HTERT RPE-1 (cell line): ENCODE measurements around the gene LMBR1.

Source experiments
- in situ Hi-C: fragments of 300-500 bp; cut with MboI; formaldehyde crosslinking; loops from 4 replicates; pipeline ENCODE4 v1.14.3; 2020; ENCODE audit warnings: low sequenced_read_pairs

Gene LMBR1

DNA sequence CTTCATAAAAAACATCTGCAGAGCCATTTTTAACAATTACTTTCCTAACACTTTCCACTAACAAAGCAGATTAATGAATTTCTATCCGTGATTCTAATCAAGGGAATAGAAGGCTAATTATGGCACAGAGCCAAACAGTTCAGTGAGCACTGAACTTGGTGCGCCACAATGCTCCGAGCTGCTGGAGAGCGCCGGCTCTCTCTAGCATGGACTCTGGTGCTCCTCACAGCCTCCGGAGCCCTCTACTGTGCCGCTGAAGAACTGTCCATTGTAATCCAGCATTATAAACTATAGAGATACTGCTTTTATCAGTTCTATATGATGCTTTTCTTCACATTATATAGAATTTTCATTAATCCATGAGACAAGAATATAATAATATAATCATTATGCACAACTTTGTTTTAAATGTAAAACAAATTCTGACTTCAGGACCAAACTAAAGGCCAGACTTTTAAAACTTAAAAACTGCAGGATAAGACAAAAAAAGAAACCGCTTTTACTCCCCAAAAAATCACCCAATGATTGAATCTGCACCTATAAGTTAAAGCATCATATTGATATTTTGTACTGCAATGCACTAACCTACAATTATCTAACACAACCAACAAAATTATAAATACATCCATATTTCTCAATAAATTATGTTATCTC is 128.8 kb downstream of the LMBR1 start:
- in situ Hi-C loops: no loop called here

GRCh38 chr7:156759579-156760202 is 133.3 kb downstream of the LMBR1 start:
- in situ Hi-C loops: no loop called here

- in situ Hi-C loops: no loop called here
Observed at GRCh38 chr7:156759143-156759542, 133.8 kb downstream of the LMBR1 start.

- in situ Hi-C loops: no loop called here
Observed at GRCh38 chr7:156754201-156754600, 138.8 kb downstream of the LMBR1 start.

DNA sequence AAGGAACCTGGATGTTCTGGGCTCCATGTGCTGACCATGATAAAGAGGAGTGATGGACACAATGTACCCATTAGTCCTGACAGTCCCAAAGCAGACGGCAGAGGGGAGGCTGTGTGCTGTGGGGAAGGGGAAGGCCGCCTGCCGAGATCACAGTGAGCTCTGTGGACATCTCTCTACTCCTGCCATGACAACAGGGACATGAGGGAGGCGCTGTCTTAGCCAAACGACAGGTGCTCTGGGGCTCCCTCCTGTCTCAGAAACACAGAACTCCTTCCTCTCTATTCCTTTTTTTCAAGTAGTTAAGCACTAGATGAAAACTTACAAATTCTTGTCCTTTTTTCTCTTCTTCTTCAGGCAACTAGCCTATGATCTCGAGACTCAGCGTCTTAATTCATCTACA is 139.4 kb downstream of the LMBR1 start:
- in situ Hi-C loops: no loop called here

GRCh38 chr7:156753229-156753560 is 139.8 kb downstream of the LMBR1 start:
- in situ Hi-C loops: no loop called here

DNA sequence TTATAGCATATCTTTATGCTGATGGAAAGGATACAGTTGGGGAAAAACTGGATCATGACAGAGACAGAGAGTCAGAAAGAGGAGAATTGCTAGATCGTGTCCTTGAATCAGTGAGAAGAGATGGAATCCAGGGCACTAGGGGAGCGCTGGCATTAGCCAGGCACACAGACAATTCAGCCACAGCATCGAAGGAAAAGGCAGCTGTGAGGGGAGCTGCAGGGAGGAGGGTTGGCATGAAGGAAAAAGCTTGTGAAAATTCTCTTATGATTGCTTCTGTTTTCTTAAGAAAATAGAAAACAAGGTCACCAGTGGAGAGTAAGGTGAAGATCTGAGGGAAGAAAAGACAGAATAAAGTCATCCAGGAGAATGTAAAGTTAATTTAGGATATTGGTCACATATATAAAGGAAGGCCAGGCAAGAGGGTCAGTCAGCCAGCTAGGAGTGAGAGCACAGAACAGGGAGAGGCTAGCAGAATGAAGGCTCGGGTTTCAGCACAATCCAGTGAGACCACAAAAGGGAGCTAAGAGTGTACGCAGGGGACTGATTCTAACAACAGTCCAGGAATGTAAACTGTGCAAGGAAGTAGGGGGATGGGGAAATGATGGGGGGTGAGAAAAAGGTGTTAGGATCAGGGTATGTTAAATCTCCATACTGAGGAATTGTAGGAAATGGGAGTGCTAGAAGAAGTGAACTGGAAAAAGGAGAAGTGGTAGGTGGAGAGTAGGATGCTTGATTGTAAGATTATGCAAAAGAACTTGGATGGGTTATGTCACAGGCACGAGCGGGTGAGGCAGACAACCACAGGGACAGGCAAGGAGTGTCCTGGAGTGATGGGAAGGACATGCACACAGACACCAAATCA is 140.4 kb downstream of the LMBR1 start:
- in situ Hi-C loops: no loop called here

DNA sequence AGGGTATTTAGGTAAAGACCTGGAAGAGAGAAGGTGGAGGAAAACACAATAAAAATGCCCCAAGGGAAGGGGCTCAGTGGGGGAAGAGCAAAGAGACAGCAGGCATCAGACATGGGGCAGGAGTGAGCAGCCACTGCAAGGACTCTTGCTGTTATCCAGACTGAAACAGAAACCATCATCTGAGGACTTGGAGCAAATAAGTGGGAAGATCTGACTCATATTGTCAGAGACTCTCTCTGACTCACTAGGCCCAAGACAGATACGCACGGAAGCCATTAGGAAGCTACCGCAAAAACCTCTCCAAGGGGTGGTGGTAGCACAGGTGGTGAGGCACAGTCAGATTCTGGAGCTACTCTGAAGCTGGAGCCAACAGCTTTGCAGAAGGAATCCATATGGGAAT is 141.7 kb downstream of the LMBR1 start:
- in situ Hi-C loops: no loop called here

DNA sequence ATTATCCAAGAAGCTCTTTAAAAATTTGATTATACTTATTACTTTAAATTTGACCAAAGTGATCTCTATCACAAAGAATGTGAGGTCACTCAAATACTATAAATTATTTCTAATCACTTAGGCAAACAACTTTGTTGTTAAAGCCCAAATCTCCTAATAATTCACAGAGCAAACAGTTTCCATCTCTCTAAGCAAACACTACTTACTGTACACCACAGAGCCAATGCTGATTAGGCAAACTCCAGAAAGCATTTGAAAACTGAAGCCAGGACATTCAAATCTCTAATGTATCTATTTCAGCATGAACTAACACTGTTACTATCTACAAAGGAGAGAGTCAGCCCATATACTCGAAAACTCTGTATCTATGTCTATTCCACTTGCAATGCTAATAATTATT is 145.3 kb downstream of the LMBR1 start:
- in situ Hi-C loops: no loop called here

DNA sequence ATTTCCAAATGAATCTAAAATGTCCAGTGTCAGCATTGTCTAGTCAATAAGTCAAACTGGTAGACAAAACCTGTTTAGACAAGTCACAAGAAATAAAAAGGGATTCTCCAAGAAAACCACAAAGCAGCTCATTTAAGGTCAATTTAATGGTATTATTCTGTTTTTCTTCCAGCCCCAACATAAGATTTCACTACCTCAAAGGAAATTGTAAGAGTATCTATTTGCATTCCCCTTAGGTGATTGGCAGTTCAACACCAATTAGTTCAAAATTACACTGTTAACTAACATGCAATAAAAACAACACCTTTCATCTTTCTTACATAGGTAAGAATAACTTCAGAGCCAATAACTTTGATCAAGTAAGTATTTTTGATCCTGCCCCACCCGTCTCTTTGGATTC is 146.1 kb downstream of the LMBR1 start:
- in situ Hi-C loops: no loop called here

GRCh38 chr7:156739596-156739995 is 153.4 kb downstream of the LMBR1 start:
- in situ Hi-C loops: no loop called here

DNA sequence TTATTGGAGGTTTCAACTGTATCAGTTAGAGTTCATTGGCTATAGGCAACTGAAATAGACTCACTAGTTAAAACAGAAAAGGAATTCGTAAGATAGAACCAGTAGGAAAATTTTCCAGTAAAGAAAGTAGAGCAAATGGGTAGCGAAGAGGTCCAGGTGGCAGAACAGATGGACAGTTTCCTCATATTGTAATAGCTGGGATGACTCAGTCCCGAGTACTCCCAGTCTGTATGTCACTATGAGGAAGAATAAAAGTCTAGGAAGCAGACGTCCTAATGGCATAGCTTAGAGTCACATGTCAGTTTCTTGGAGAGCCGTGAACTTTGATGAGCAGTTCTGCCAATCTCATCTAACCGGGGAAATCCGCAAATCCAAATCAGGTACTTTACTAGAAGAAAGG is 157.1 kb downstream of the LMBR1 start:
- in situ Hi-C loops: no loop called here

GRCh38 chr7:156733638-156734037 is 159.3 kb downstream of the LMBR1 start:
- in situ Hi-C loops: no loop called here

DNA sequence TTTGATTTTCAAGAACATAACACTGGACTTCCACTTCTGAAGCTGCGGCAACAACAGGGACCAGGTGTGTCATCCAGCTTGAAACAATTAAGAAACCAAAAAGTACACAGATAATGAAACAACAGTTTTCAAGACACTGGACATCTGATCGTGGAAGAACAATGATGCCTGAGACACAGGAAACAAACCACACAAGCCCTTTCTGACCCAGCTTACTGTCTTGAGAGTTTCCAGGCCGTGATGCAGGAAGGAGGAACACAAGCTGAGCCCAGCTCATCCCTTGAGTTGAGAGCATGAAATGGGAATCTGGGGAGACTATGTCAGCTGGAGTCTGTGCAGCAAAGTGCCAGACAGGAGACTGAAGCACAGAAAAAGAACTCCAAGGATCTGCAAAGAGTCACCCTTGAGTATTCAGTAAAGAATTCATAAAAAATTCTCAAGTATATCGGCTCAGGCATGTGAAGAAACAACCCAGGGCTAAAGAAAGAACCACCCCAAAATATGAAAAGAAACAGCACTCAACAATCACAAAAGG is 160.8 kb downstream of the LMBR1 start:
- in situ Hi-C loops: no loop called here

DNA sequence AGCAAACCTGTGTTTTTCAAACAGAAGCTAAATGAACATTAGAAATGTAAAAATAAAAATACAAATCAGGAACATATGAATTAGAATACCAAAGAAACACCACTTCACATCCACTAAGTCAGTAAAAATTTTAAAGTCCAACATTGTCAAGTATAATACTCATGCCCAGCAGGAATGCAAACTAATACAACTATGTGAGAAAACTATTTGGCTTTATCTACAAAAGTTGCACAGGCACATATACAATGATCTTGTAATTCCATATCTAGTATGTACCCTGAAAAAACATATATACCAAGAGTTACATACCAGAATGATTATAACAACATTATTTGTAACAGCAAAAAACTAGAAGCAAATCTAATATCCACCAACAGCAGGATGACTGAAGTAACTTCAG is 161.3 kb downstream of the LMBR1 start:
- in situ Hi-C loops: no loop called here

DNA sequence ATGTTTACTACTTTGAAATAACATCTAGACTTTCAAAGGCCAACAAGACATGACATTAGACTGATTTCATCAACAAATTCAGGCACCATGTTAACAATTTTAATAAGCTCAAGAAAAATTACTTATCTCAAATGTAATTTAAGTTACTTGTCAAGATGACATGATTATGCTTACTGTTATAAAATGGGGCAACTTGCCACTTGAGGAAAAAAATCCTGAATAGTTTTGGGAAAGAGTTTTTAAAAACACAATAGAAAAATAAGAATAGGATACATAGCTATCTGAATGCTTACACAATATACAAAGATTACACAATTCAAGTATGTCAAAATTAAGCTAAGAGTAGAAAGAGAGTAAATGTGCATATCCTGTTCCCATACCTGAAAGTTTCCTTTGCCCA is 167.0 kb downstream of the LMBR1 start:
- in situ Hi-C loops: no loop called here

DNA sequence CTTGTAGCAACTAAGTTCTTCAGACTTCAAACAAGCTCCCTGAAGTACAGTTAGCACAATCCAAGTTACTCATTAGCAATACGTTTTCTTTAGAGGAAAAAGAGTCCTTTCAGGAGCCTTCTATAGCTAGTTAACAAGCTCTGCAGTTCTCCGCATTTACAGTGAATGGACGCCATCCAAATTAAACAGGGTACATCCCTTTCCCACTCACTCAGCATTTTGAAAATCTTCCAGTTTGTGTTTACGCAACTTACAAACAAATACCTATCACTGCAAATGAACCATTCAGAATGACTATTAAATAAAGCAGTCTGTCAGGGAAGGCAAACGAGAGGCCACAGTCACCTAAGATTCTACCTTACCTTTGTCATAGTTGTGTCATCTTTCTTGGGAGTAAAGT is 167.9 kb downstream of the LMBR1 start:
- in situ Hi-C loops: no loop called here

- in situ Hi-C loops: no loop called here
Observed at GRCh38 chr7:156722043-156722826, 170.7 kb downstream of the LMBR1 start.

- in situ Hi-C loops: no loop called here
Observed at GRCh38 chr7:156703773-156704482, 189.1 kb downstream of the LMBR1 start.

- in situ Hi-C loops: no loop called here
Observed at GRCh38 chr7:156703209-156703608, 189.8 kb downstream of the LMBR1 start.
